Measurements from ENCODE around the gene DAGLA.

DNA sequence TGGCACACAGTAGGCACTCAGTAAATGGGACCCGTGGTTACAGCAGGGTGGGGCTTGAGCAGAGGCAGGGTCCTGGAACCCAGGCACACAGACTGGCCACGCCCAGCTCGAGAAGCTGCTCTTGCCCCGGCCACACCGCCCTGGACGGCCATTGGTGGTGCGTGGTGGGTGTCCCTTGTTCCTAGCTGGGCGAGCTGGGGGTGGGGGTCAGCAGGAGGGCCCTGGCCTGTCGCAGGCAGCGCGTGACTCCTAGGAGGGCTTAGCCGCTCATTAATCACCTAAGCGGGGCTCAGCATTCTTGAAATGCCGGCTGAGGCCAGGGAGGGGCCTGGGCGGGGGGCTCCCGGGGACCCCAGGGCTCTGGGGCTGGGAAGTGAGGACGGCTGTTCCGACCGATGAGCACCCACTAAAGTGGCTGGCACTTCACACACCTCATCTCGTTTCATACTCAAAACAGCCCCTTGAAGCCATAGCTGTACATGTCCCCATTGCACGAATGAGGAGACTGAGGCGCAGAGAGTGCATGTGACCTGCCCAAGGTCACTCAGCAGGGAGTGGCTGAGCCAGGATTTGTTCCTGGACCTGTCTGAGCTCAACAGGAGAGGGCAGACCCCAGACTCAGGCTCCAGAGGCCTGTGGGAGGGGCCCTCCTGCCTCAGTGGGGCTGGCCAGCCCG, 83.9 kb downstream of the DAGLA start:
- TF ChIP-seq POLR2AphosphoS5 (IDR thresholded peaks at IDR 0.05) (no peak), POLR2A (IDR thresholded peaks at IDR 0.05) (no peak)
- TF ChIP-seq, protein P1, sequence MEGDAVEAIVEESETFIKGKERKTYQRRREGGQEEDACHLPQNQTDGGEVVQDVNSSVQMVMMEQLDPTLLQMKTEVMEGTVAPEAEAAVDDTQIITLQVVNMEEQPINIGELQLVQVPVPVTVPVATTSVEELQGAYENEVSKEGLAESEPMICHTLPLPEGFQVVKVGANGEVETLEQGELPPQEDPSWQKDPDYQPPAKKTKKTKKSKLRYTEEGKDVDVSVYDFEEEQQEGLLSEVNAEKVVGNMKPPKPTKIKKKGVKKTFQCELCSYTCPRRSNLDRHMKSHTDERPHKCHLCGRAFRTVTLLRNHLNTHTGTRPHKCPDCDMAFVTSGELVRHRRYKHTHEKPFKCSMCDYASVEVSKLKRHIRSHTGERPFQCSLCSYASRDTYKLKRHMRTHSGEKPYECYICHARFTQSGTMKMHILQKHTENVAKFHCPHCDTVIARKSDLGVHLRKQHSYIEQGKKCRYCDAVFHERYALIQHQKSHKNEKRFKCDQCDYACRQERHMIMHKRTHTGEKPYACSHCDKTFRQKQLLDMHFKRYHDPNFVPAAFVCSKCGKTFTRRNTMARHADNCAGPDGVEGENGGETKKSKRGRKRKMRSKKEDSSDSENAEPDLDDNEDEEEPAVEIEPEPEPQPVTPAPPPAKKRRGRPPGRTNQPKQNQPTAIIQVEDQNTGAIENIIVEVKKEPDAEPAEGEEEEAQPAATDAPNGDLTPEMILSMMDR (IDR thresholded peaks at IDR 0.05): no peak

All from gastroesophageal sphincter (tissue), 3 donors.